HG03095 (cell line): ENCODE data around the gene MYO5B.
"Not testable (repeated sequence)": the region's sequence is repeated elsewhere in the genome, so short reads cannot be mapped to it uniquely, and the experiment has no call there.

Source experiments
- ATAC-seq: cut with Tn5 transposase; IDR thresholded peaks from one replicate; pipeline ENCODE4 v1.9.1; 2021; ENCODE audit warnings: moderate library complexity; ENCODE audit not compliant: unreplicated experiment

The MYO5B gene

GRCh38 chr18:49894517-49895226, 300.3 kb downstream of the MYO5B start:
- no peak for ATAC-seq

GRCh38 chr18:49893036-49893435, 301.9 kb downstream of the MYO5B start:
- no peak for ATAC-seq

GRCh38 chr18:49892148-49892924, 302.6 kb downstream of the MYO5B start:
- no peak for ATAC-seq

GRCh38 chr18:49890041-49890440, 304.9 kb downstream of the MYO5B start:
- no peak for ATAC-seq

- ATAC-seq: not testable (repeated sequence)
These were observed 305.4 kb downstream of the MYO5B start for GRCh38 chr18:49889552-49889951.

- ATAC-seq: no peak
These were observed 307.8 kb downstream of the MYO5B start for GRCh38 chr18:49886891-49887764.

GRCh38 chr18:49884959-49885358, 310.0 kb downstream of the MYO5B start:
- no peak for ATAC-seq

GRCh38 chr18:49884465-49884864, 310.5 kb downstream of the MYO5B start:
- ATAC-seq: no peak

- no peak for ATAC-seq
These were observed 314.3 kb downstream of the MYO5B start for GRCh38 chr18:49880661-49881060.

GRCh38 chr18:49879271-49879580, 315.7 kb downstream of the MYO5B start:
- no peak for ATAC-seq

GRCh38 chr18:49878567-49879270, 316.2 kb downstream of the MYO5B start:
- ATAC-seq: no peak

- no peak for ATAC-seq
These were observed 316.9 kb downstream of the MYO5B start for GRCh38 chr18:49878015-49878414.

GRCh38 chr18:49876536-49876935, 318.4 kb downstream of the MYO5B start:
- no peak for ATAC-seq

GRCh38 chr18:49875783-49876182, 319.2 kb downstream of the MYO5B start:
- no peak for ATAC-seq

- no peak for ATAC-seq
These were observed 319.8 kb downstream of the MYO5B start for GRCh38 chr18:49875155-49875554.

- no peak for ATAC-seq
These were observed 320.7 kb downstream of the MYO5B start for GRCh38 chr18:49874238-49874637.

GRCh38 chr18:49869354-49869753, 325.6 kb downstream of the MYO5B start:
- no peak for ATAC-seq

GRCh38 chr18:49866680-49867079, 328.3 kb downstream of the MYO5B start:
- ATAC-seq: no peak

GRCh38 chr18:49865401-49865800, 329.5 kb downstream of the MYO5B start:
- no peak for ATAC-seq

- ATAC-seq: no peak
These were observed 331.0 kb downstream of the MYO5B start for GRCh38 chr18:49863769-49864621.
